GM19193 (cell line): Measurements from ENCODE around the gene OR10P1.

Source experiments
- POLR2A ChIP-seq: IDR thresholded peaks from 4 replicates; pipeline ENCODE4 v1.6.1; 2011; ENCODE audit not compliant: insufficient read depth, insufficient read length; ENCODE audit errors: extremely low read depth

OR10P1 gene

DNA sequence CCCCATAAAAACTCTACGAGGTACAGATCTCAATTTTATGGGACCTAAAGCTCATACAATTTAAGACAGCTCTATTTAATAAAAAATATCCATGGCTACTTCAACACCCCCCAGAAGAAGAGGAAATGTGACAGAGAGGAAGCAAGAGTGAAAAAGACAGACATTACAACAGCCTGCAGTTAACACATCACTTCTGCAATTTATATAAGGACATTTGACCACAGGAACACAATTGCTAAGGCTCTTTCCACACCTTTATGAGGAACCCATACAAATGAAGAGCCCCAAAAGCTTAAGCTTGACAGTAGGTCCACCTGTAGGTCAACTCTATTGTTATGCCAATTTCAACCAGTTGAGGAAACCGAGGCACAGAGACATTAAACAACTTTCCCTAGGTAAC, 5.6 kb downstream of the OR10P1 start:
- no peak for TF ChIP-seq POLR2A

DNA sequence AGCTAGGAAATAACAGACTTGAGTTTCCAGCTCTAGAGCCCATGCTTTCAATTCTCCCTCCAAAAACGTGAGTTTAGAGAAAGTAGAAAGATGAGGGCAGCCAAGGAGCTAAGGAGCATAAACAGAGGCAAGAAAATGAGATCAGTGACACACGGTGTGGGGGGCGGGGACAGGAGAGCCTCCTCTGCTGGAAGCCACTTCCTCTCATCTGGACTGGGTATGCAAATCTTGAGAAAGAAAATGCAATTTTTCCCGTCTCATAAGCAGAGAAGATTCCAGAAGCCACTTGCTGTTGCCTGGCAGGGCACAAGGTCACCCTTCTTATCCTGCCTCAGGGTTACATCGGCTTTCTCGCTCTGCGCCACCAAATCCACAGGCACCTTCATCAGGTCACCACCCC, 6.0 kb downstream of the OR10P1 start:
- TF ChIP-seq POLR2A, result no peak

DNA sequence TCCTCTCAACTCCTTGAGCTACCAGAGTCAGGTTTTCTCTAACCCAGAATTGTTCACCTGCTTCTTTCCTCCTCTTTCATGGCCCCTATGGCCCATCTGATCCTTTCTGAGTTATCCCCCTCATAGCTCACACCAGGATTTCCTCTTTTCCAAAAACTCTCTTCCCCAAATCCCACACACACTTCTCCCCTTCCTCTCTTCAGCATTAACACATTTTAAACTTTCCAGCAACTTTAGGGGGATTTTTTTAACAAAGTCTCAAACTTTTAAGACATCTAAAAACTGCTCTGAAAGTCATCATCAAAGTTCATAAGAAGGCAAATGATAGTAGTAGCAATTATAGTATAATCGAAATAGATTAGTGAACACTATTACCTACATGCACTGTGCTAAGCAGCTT, 7.9 kb downstream of the OR10P1 start:
- no peak for TF ChIP-seq POLR2A

DNA sequence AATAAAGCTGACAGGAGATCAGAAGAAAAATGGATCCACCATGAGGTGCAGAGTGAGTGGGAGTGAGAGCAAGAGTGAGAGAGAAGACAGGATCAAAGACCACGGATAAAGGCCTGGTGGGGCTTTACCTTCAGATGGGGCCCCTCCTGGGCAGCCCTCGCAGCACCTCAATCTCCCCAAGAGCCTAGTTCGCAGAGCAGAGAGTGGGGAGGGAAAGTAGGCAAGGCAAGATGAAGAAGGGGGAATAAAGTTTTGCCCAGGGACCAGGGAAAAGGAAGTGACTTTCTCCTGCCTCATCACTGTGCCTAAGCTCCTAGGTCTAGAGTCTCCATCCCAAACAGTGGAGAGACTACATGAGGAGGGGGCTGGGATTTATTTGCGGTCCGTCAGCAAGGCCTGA, 10.3 kb downstream of the OR10P1 start:
- TF ChIP-seq POLR2A, result no peak

DNA sequence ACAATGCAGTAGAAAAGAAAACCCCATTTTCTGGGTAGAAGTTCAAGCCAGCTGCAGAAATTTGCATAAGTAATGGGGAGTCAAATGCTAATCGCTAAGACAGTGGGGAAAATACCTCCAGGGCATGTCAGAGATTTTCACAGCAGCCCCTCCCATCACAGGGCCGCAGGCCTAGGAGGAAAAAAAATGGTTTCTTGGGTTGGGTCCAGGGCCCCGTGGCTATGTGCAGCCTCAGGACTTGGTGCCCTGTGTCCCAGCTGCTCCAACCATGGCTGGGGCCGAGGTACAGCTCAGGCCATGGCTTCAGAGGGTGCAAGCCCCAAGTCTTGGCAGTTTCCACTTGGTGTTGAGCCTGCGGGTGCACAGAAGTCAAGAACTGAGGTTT, 14.6 kb downstream of the OR10P1 start:
- no peak for TF ChIP-seq POLR2A

DNA sequence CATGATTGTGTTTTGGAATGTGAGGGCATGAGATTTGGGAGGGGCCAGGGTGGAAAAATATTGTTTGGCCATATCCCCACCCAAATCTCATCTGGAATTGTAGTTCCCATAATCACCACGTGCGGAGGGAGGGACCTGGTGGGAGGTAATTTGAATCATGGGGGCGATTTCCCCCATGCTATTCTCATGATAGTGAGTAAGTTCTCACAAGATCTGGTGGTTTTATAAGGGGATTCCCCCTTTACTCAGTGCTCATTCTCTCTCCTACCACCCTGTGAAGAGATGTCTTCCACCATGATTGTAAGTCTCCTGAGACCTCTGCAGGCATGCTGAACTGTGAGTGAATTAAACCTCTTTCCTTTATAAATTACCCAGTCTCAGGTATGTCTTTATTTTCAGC, 15.7 kb downstream of the OR10P1 start:
- no peak for TF ChIP-seq POLR2A

DNA sequence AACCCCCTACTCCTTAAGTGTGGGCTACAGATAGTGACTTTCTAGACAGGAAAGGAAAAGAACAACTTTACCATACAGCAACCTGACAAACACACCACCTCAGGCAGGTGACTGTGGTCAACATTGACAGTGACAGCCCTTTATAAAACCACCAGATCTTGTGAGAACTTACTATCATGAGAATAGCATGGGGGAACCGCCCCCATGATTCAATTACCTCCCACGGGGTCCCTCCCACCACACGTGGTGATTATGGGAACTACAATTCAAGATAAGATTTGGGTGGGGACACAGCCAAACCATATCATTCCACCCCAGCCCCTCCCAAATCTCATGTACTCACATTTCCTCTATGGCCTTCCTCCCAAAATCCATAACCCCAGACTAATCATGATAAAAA, 16.3 kb downstream of the OR10P1 start:
- TF ChIP-seq POLR2A, result no peak

DNA sequence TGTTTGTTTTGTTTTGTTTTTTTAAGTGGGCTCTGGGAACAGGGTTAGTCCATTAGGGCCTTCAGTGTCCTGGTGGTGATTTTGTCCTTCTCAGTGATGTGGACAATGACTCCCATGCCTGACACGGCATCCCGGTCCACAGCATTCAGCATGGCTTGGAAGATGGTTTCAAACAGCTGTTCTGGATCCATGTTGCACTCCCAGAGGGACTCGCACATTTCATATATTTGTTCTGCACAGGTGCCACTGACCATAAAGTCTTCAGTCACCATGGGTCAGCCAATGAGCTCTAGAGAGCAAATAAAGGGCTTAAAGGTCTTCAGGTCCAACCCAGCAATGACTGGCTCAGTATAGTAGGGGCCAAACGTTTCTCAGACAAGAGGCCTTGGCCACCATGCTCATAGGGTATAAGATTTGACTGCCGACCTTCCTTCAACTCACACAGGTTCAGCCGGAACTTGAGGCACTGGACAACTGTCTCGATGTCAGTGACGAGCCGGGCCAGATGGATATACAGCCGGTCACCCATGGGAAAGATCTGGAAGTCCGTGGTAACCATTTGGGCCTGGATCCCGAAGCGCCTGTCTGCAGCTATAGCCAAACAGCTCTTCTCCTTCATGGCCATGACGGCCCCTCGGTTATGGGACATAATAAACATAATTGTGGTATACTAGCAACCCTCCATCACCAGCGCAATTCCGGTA, 18.0 kb downstream of the OR10P1 start:
- no peak for TF ChIP-seq POLR2A

DNA sequence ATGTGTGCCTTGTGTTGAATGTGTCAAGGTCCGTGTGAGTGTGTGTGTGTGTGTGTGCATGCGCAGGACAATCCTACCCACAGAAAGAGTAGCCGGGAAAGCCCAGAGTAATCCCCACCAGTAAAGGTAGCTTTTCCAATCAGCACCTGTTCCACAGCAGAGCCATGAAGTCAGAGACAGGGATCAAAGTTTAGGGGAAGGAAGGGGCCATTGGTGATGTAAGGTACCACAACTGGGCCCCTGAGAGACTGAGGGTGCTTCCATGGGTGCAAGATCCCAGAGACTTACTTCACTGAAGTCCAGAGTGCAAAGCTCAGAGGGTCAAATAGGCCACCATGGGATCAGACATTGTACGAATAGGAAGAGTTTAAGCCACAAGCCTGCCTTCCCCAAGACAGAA, 20.5 kb downstream of the OR10P1 start:
- TF ChIP-seq POLR2A, result no peak

DNA sequence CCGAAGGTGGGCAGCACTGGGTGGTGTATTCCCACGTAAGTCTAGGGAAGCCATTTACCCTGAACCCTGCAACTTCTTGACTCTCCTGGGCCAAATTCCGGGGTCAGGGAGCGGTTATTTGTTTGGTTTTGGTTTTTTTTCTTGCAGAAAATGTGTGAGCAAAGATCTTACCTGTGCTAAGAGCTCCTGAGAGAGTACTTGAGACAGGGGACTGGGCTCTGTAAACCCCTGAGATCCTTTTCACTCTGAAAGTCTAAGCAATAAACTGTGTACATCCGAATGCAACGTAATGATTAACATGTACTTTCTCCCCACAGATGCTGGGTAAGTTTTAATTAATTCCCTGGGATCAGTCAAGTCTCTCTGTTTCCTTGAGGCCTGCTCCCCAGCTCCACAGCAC, 21.5 kb downstream of the OR10P1 start:
- no peak for TF ChIP-seq POLR2A

DNA sequence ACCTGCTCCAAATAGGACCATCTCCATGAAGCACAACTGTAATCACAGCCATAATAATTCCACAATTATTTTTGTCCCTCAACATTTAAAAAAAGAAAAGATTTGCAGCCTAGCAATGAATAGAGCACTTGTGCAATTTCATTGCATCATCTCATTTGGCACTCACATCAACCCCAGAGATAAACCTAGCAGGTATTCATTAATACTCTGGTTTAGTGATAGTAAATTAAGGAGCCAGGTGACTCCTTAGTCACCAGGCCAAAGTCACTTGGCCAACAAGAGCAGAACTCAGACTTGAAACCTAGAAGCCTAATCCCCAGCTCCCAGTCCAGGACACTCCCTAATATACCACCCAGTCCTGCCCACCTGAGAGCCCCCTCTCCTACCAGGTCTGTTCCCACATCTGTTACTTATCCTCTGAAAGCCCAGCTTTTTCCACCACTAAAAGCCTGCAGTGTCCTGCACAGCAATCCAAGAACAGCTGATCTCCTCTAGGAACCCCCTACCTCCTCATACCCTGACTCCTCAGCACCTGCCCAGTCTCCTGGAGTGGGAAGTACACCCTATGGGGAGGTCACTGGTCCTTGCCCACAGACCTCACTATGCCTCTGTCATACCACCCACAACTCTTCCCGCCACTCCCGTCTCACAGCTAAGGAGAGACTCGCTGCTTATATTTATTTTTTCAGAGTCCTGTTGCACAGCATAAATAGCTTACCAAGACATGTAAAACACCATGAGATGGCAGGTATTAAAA, 22.1 kb downstream of the OR10P1 start:
- TF ChIP-seq POLR2A, result no peak

DNA sequence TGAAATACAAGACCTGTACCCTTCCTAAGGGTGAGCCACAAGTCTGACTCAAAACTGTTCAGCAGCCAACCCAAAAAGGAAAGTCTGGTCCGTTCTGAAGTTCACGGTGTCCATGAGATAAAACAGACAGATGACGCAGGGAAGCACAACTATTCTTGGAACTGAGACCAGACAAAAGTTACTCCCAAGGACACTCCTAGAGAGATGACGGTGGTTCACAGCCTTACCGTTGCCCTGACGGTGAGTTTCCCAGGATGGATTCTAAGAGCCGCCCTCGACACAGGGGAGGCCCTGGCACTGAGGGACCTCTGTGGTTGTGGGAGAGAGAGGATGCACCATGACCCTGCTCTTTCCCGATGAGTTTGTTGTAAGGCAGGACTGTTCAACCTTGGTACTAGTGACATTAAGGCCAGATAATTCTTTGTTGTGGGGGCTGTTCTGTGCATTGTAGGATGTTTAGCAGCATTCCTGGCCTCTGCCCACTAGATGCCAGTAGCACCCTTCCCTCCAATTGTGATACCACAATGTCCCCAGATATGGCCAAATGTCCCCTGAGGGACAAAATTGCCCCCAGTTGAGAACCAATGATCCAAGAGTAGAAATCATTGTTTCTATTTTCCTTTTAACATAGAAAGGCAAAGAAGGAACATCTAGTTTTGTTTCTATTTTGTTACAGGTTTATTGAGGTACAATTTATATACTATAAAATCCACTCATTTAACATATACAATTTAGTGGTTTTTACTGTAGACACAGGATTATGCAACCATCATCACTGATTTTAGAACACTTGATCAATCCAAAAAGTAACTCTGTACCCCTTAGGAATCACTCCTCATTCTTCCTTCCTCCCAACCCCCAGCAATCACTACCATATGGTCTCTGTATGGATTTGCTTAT, 23.0 kb downstream of the OR10P1 start:
- TF ChIP-seq POLR2A, result no peak

DNA sequence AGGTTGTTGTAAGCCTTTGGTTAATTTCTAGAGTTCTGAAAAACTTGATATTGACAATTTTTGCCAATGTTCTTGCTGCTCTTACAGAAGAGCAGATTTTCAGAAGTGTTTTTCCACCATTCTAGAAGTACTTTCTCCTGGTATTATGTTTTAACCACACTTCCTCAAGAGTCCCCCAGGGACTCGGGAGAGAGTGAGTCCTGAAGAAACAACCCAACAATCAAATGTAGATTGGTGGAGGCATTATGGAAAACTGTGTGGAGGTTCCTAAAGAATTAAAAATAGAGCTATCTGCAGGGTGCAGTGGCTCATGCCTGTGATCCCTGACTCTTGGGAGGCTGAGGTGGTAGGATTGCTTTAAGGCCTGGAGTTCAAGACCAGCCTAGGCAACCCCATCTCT, 26.7 kb downstream of the OR10P1 start:
- TF ChIP-seq POLR2A, result no peak

DNA sequence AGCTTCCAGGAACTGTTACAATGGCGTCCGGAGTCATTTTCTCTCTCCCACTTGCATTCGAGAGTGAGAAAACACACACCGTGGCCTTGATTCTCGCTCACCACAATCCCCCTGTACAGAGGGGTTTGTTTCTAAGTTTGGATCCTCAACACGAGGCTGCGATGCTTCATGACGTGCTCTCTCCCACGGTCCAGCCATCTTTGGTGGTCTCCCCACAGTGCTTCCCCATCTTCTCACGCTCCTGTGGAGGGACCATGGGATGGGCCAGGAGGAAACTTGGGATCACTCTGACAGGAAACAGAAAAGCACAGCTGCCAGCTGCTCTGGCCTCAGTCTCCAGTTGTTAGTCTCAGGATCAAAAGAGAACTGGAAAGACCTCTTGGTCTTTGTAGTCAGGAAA, 28.1 kb downstream of the OR10P1 start:
- no peak for TF ChIP-seq POLR2A

DNA sequence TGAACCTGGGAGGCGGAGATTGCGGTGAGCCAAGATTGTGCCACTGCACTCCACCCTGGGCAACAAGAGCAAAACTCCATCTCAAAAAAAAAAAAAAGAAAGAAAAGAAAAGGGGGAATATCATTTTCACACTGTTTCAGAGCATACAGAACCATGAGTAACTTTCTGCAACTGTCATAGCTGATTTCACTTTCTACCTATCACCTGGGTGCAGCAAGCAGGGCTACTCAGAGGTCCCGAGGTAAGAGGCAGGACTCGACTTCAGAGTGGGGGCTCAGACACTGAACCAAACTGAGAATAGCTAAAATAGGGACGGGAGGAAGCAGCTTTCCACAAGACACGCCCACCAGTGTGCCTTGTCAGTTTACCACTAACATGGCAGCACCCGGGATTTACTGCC, 29.8 kb downstream of the OR10P1 start:
- no peak for TF ChIP-seq POLR2A
